WTC11 (cell line): ENCODE measurements around the gene STXBP2. TPM values are rescaled to one million over a fixed set of nuclear protein-coding genes. Genes with fewer than 3 reads are reported as not detected.

Experiments
- ATAC-seq: fragments of 200-7000 bp; cut with Tn5 transposase; 2 replicates; pipeline ENCODE4 v1.10.0; 2021; ENCODE audit warnings: mild to moderate bottlenecking, moderate library complexity
- CTCF ChIA-PET: fragments of 300-600 bp; sonication (Branson Sonifier 250); formaldehyde crosslinking; loops from one replicate; lab custom pipeline; 2021; ENCODE audit warnings: antibody characterized with exemption; lab: Charles Lee
- POLR2A ChIA-PET: fragments of 350-600 bp; sonication (Branson Sonifier 250); formaldehyde crosslinking; loops from one replicate; lab custom pipeline; 2021; ENCODE audit warnings: antibody characterized with exemption; lab: Charles Lee
- DNase-seq: peaks from one replicate; pipeline ENCODE4 v3.0.0; 2021; ENCODE audit warnings: low spot score
- H3K27ac Mint-ChIP-seq: 2 replicates; pipeline ENCODE4 v1.8.0; 2021; ENCODE audit warnings: mixed read lengths
- H3K27me3 Mint-ChIP-seq: 2 replicates; pipeline ENCODE4 v1.8.0; 2021; ENCODE audit warnings: low read depth, mild to moderate bottlenecking, moderate library complexity, mixed read lengths
- H3K36me3 Mint-ChIP-seq: 2 replicates; pipeline ENCODE4 v1.8.0; 2021; ENCODE audit warnings: mixed read lengths
- H3K4me1 Mint-ChIP-seq: 2 replicates; pipeline ENCODE4 v1.8.0; 2022; ENCODE audit warnings: mixed read lengths
- H3K4me3 Mint-ChIP-seq: 2 replicates; pipeline ENCODE4 v1.8.0; 2021; ENCODE audit warnings: mild to moderate bottlenecking, moderate library complexity, mixed read lengths
- H3K9me3 Mint-ChIP-seq: 2 replicates; pipeline ENCODE4 v1.8.0; 2021; ENCODE audit warnings: mixed read lengths
- AFF4 ChIP-seq: sonication (generic); formaldehyde crosslinking; IDR thresholded peaks from 2 replicates; pipeline ENCODE4 v1.8.1; 2023; ENCODE audit warnings: mild to moderate bottlenecking, missing genetic modification reagents, borderline replicate concordance
- ARID4B ChIP-seq: sonication (generic); formaldehyde crosslinking; IDR thresholded peaks from 2 replicates; pipeline ENCODE4 v1.8.0; 2023; ENCODE audit warnings: missing genetic modification reagents, mild to moderate bottlenecking, borderline replicate concordance
- ATF6 ChIP-seq: sonication (generic); formaldehyde crosslinking; IDR thresholded peaks from 2 replicates; pipeline ENCODE4 v1.8.1; 2023; ENCODE audit warnings: mild to moderate bottlenecking, missing genetic modification reagents
- CBFB ChIP-seq: sonication (generic); formaldehyde crosslinking; IDR thresholded peaks from 2 replicates; pipeline ENCODE4 v1.8.1; 2022; ENCODE audit warnings: mild to moderate bottlenecking, low read depth, missing genetic modification reagents
- FOXP1 ChIP-seq: sonication (generic); formaldehyde crosslinking; IDR thresholded peaks from 2 replicates; pipeline ENCODE4 v1.8.0; 2022; ENCODE audit warnings: missing genetic modification reagents, mild to moderate bottlenecking, moderate library complexity, borderline replicate concordance
- IRF1 ChIP-seq: sonication (generic); formaldehyde crosslinking; IDR thresholded peaks from 2 replicates; pipeline ENCODE4 v1.8.0; 2023; ENCODE audit warnings: missing genetic modification reagents
- MAX ChIP-seq: sonication (generic); formaldehyde crosslinking; IDR thresholded peaks from 2 replicates; pipeline ENCODE4 v1.8.0; 2022; ENCODE audit warnings: mild to moderate bottlenecking, missing genetic modification reagents
- SP1 ChIP-seq: sonication (generic); formaldehyde crosslinking; conservative IDR thresholded peaks from 2 replicates; pipeline ENCODE4 v1.8.1; 2022; ENCODE audit warnings: missing genetic modification reagents
- ZNF317 ChIP-seq: sonication (generic); formaldehyde crosslinking; IDR thresholded peaks from 2 replicates; pipeline ENCODE4 v1.8.1; 2023; ENCODE audit warnings: low read depth, mild to moderate bottlenecking, moderate library complexity, missing genetic modification reagents, borderline replicate concordance
- total RNA-seq: library from RNA; stranded (reverse); gene quantifications from 3 replicates; pipeline ENCODE4 v1.2.3, GENCODE V29; 2021

The STXBP2 gene
- total RNA-seq, 1 experiment from 2014 or later: 68.9 TPM

GRCh38 chr19:7590256-7590655, 46.7 kb upstream of the STXBP2 start (continued):
- TF ChIP-seq FOXP1 (CRISPR knock-in tag) (no peak), SP1 (no peak), AFF4 (CRISPR knock-in tag) (no peak), MAX (CRISPR knock-in tag) (no peak), ZNF317 (CRISPR knock-in tag) (no peak), CBFB (CRISPR knock-in tag) (no peak), IRF1 (CRISPR knock-in tag) (no peak), ATF6 (CRISPR knock-in tag) (no peak)

- POLR2A ChIA-PET: interaction anchor here (1.4 kb wide), 1 partner anchor 10 kb away, joined by 3 read pairs; no protein-coding TSS in a partner anchor
- TF ChIP-seq SP1 (peak; percentile 64), ARID4B (CRISPR knock-in tag) (no peak)
- peaks cover 17% of the 10 kb centered on the region for H3K4me1 Mint-ChIP-seq
- DNase-seq (peak; percentile 90), ATAC-seq (peak; percentile 96)
- H3K4me3 Mint-ChIP-seq: peak within 1 kb of the TSS; percentile 79
- no peak within 1 kb of the TSS for H3K27ac Mint-ChIP-seq
- peaks cover 17% of the 10 kb centered on the region for H3K27me3 Mint-ChIP-seq
- H3K36me3 Mint-ChIP-seq: peaks cover 3% of the 10 kb centered on the region; the same call in 1 of the 2 replicates
- CTCF ChIA-PET: interaction anchor here (0.5 to 4.9 kb wide), 13 partner anchors 9 to 257 kb away, joined by 3 to 85 read pairs (median 5); partner anchors contain the start of genes STXBP2 and TRAPPC5
- H3K9me3 Mint-ChIP-seq: no peaks in the 10 kb centered on the region
Measured at GRCh38 chr19:7595466-7596133, 41.3 kb upstream of the STXBP2 start, which contains the start of gene CAMSAP3. Gene CAMSAP3, plus strand, starts transcription at chr19:7595863. Its CDS starts 140 bp downstream, at chr19:7596003.
